GM23338 (cell line): Measurements from ENCODE around the gene RILP. TPM values are rescaled to one million over a fixed set of nuclear protein-coding genes. Genes with fewer than 3 reads are reported as not detected.

ENCODE experiments used
- ATAC-seq: fragments of 200-7000 bp; cut with Tn5 transposase; 3 replicates; pipeline ENCODE4 v1.9.1; 2020
- DNase-seq: peaks from one replicate; pipeline ENCODE4 v3.0.0-alpha.2; 2015; ENCODE audit warnings: low spot score
- H2AFZ ChIP-seq: fragments of 200-600 bp; sonication (generic); 2 replicates; pipeline ENCODE4 v1.8.0; 2016; ENCODE audit warnings: antibody characterized with exemption, mild to moderate bottlenecking, moderate library complexity
- H3F3A ChIP-seq: fragments of 200-600 bp; sonication (generic); replicated peaks from 2 replicates; pipeline ENCODE4 v1.8.0; 2017; ENCODE audit warnings: antibody characterized with exemption, mixed run types, low read depth
- H3K27ac ChIP-seq: fragments of 200-600 bp; sonication (generic); 2 replicates; pipeline ENCODE4 v1.6.1; 2016; ENCODE audit warnings: low read depth
- H3K27me3 ChIP-seq: fragments of 200-600 bp; sonication (generic); 2 replicates; pipeline ENCODE4 v1.8.0; 2016; ENCODE audit warnings: mild to moderate bottlenecking, mixed run types, moderate library complexity; ENCODE audit not compliant: insufficient read depth
- H3K36me3 ChIP-seq: fragments of 200-600 bp; sonication (generic); 2 replicates; pipeline ENCODE4 v1.8.0; 2016; ENCODE audit warnings: mild to moderate bottlenecking; ENCODE audit not compliant: insufficient read depth
- H3K4me1 ChIP-seq: fragments of 200-600 bp; sonication (generic); 2 replicates; pipeline ENCODE4 v1.8.0; 2016; ENCODE audit warnings: mild to moderate bottlenecking, moderate library complexity; ENCODE audit not compliant: insufficient read depth
- H3K4me2 ChIP-seq: fragments of 200-600 bp; sonication (generic); 2 replicates; pipeline ENCODE4 v1.7.1; 2017; ENCODE audit warnings: mixed run types
- H3K4me3 ChIP-seq: fragments of 200-600 bp; sonication (generic); 2 replicates; pipeline ENCODE4 v1.6.1; 2016; ENCODE audit warnings: mixed run types
- H3K79me2 ChIP-seq: fragments of 200-600 bp; sonication (generic); replicated peaks from 2 replicates; pipeline ENCODE4 v1.8.0; 2017; ENCODE audit warnings: mild to moderate bottlenecking; ENCODE audit not compliant: insufficient read depth
- H3K9me2 ChIP-seq: fragments of 200-600 bp; sonication (generic); 2 replicates; pipeline ENCODE4 v1.8.0; 2017; ENCODE audit not compliant: insufficient read depth
- H4K20me1 ChIP-seq: fragments of 200-600 bp; sonication (generic); replicated peaks from 2 replicates; pipeline ENCODE4 v1.8.0; 2017; ENCODE audit warnings: mild to moderate bottlenecking; ENCODE audit not compliant: insufficient read depth
- H3K27ac Mint-ChIP-seq: 2 replicates; pipeline ENCODE4 v1.8.0; 2020; ENCODE audit warnings: inconsistent platforms, mild to moderate bottlenecking, moderate library complexity, mixed read lengths
- H3K27me3 Mint-ChIP-seq: 3 replicates; pipeline ENCODE4 v1.8.0; 2022; ENCODE audit warnings: low read depth, mild to moderate bottlenecking, moderate library complexity, mixed read lengths, inconsistent platforms; ENCODE audit not compliant: insufficient read depth, poor library complexity
- H3K36me3 Mint-ChIP-seq: 3 replicates; pipeline ENCODE4 v1.8.0; 2021; ENCODE audit warnings: low read depth, mild to moderate bottlenecking, inconsistent platforms, moderate library complexity, mixed read lengths
- H3K4me1 Mint-ChIP-seq: 3 replicates; pipeline ENCODE4 v1.8.0; 2020; ENCODE audit warnings: mild to moderate bottlenecking, inconsistent platforms, mixed read lengths
- H3K4me3 Mint-ChIP-seq: 3 replicates; pipeline ENCODE4 v1.8.0; 2021; ENCODE audit warnings: moderate library complexity, mild to moderate bottlenecking, inconsistent platforms, mixed read lengths
- H3K9me3 Mint-ChIP-seq: 3 replicates; pipeline ENCODE4 v1.8.0; 2020; ENCODE audit warnings: moderate library complexity, mild to moderate bottlenecking, inconsistent platforms, mixed read lengths
- CREB1 ChIP-seq: fragments of 250-450 bp; sonication (Bioruptor Pico); IDR thresholded peaks from 2 replicates; pipeline ENCODE4 v1.5.0; 2020; ENCODE audit warnings: low read depth, mild to moderate bottlenecking, moderate library complexity
- EZH2 ChIP-seq: fragments of 200-600 bp; sonication (generic); IDR thresholded peaks from one replicate; pipeline ENCODE4 v1.8.0; 2017; ENCODE audit warnings: antibody characterized with exemption, mild to moderate bottlenecking, low read depth; ENCODE audit not compliant: unreplicated experiment
- EZH2phosphoT487 ChIP-seq: fragments of 200-600 bp; sonication (generic); IDR thresholded peaks from one replicate; pipeline ENCODE4 v1.8.1; 2018; ENCODE audit warnings: antibody characterized with exemption; ENCODE audit not compliant: unreplicated experiment
- JUNB ChIP-seq: IDR thresholded peaks from one replicate; pipeline ENCODE4 v1.6.1; 2016; ENCODE audit warnings: antibody characterized with exemption; ENCODE audit not compliant: unreplicated experiment
- STAT1 ChIP-seq: IDR thresholded peaks from one replicate; pipeline ENCODE4 v1.6.1; 2016; ENCODE audit warnings: antibody characterized with exemption; ENCODE audit not compliant: unreplicated experiment
- ZNF114 ChIP-seq: fragments of 250-450 bp; sonication (Bioruptor Pico); IDR thresholded peaks from 2 replicates; pipeline ENCODE4 v1.5.0; 2020; ENCODE audit warnings: mild to moderate bottlenecking, moderate library complexity
- ZNF331 ChIP-seq: fragments of 250-450 bp; sonication (Bioruptor Pico); IDR thresholded peaks from 2 replicates; pipeline ENCODE4 v1.5.0; 2020; ENCODE audit warnings: low read depth, mild to moderate bottlenecking, moderate library complexity
- ZNF462 ChIP-seq: fragments of 250-450 bp; sonication (Bioruptor Pico); IDR thresholded peaks from 2 replicates; pipeline ENCODE4 v1.5.0; 2020; ENCODE audit warnings: mild to moderate bottlenecking, moderate library complexity
- polyA plus RNA-seq: library from polyadenylated mRNA; unstranded; fragments of >200 nt; fragmentation: Nextera tagmentation; extraction: Ambion mirVana; gene quantifications from 2 replicates; pipeline ENCODE4 v1.2.1, GENCODE V29; 2016
- total RNA-seq: library from RNA; depleted of rRNA; stranded (reverse); fragments of >200 nt; shearing (Covaris generic); gene quantifications from 2 replicates; pipeline ENCODE4 v1.2.3, GENCODE V29; 2014
- TF ChIP-seq, protein P1 (sequence below): IDR thresholded peaks from 2 replicates; pipeline ENCODE4 v1.6.1; 2016; ENCODE audit warnings: antibody characterized with exemption
- TF ChIP-seq, protein P2 (sequence below): IDR thresholded peaks from one replicate; pipeline ENCODE4 v1.6.1; 2018; ENCODE audit warnings: antibody characterized with exemption; ENCODE audit not compliant: unreplicated experiment

The RILP gene
- total and polyA plus RNA-seq, 2 experiments from 2014 or later: 9.2 to 10.8 TPM

DNA sequence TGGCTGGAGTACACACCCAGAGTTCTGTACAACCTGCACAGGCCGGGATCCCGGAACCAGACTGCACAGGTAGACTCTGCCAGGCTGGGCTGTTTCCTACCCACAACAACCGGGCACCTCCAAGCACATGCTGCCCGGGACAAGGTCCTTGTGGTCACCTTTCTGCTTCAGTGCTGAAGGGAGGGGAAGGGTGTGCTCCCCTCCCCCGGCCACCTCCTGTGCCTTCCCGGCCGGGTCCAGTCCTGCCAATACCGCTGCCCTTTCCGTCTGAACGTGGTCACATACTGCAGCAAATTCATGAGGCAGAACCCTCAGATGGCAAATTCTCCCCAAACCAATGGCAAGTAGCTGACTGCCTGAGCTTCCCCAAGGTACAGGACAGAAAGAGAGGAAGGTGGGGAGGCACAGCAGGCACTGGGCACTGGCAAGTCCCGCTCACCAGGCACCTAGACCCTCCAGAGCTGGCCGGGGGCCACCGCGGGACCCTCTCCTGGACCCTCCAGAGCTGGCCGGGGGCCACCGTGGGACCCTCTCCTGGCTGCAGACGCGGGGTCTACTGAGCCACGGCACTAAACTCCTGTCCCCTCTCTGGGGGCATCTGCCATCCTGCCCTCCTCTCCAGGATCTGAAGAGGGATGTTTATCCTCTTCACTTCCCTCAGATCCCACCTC, 43.9 kb downstream of the RILP start (continued):
- TF ChIP-seq ZNF462 (CRISPR knock-in tag): no peak
- no peak for TF ChIP-seq CREB1
- no peak for TF ChIP-seq JUNB

- Mint-ChIP-seq H3K36me3 (peaks cover 12% of the 10 kb centered on the region), H3K9me3 (peaks cover 10% of the 10 kb centered on the region), H3K4me1 (peaks cover 10% of the 10 kb centered on the region), H3K4me3 (peak overlapping the region; percentile 50), H3K27me3 (peaks cover 12% of the 10 kb centered on the region), H3K27ac (no peak overlapping the region)
- no peak overlapping the region for H3K4me3 ChIP-seq
- peak overlapping the region; percentile 55; the same call in 1 of the 2 replicates for H3K4me2 ChIP-seq
- H3K9me2 ChIP-seq: no peaks in the 10 kb centered on the region
- no peaks in the 10 kb centered on the region for H3K36me3 ChIP-seq
- no peak overlapping the region for H3K27ac ChIP-seq
- H3K79me2 ChIP-seq: no peaks in the 10 kb centered on the region
- peaks cover 8% of the 10 kb centered on the region for H3K4me1 ChIP-seq
- H2AFZ ChIP-seq: peak overlapping the region; percentile 88
- ATAC-seq (peak; percentile 79), DNase-seq (peak; percentile 49)
- no peaks in the 10 kb centered on the region for H3K27me3 ChIP-seq
- no peaks in the 10 kb centered on the region for H3F3A ChIP-seq
- H4K20me1 ChIP-seq: no peaks in the 10 kb centered on the region
- TF ChIP-seq, protein P1, sequence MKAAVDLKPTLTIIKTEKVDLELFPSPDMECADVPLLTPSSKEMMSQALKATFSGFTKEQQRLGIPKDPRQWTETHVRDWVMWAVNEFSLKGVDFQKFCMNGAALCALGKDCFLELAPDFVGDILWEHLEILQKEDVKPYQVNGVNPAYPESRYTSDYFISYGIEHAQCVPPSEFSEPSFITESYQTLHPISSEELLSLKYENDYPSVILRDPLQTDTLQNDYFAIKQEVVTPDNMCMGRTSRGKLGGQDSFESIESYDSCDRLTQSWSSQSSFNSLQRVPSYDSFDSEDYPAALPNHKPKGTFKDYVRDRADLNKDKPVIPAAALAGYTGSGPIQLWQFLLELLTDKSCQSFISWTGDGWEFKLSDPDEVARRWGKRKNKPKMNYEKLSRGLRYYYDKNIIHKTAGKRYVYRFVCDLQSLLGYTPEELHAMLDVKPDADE: no peak
- no peak for TF ChIP-seq STAT1
- TF ChIP-seq EZH2phosphoT487: no peak
- no peak for TF ChIP-seq JUNB
- no peak for TF ChIP-seq EZH2
- TF ChIP-seq, protein P2, sequence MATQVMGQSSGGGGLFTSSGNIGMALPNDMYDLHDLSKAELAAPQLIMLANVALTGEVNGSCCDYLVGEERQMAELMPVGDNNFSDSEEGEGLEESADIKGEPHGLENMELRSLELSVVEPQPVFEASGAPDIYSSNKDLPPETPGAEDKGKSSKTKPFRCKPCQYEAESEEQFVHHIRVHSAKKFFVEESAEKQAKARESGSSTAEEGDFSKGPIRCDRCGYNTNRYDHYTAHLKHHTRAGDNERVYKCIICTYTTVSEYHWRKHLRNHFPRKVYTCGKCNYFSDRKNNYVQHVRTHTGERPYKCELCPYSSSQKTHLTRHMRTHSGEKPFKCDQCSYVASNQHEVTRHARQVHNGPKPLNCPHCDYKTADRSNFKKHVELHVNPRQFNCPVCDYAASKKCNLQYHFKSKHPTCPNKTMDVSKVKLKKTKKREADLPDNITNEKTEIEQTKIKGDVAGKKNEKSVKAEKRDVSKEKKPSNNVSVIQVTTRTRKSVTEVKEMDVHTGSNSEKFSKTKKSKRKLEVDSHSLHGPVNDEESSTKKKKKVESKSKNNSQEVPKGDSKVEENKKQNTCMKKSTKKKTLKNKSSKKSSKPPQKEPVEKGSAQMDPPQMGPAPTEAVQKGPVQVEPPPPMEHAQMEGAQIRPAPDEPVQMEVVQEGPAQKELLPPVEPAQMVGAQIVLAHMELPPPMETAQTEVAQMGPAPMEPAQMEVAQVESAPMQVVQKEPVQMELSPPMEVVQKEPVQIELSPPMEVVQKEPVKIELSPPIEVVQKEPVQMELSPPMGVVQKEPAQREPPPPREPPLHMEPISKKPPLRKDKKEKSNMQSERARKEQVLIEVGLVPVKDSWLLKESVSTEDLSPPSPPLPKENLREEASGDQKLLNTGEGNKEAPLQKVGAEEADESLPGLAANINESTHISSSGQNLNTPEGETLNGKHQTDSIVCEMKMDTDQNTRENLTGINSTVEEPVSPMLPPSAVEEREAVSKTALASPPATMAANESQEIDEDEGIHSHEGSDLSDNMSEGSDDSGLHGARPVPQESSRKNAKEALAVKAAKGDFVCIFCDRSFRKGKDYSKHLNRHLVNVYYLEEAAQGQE: no peak
- no peak for TF ChIP-seq ZNF331 (CRISPR knock-in tag)
- TF ChIP-seq ZNF114 (CRISPR knock-in tag): no peak
- no peak for TF ChIP-seq CREB1
Observed at GRCh38 chr17:1604831-1605528, 44.7 kb downstream of the RILP start.
